ENCODE measurements around the gene PIH1D1.
"Not testable (repeated sequence)": the region's sequence is repeated elsewhere in the genome, so short reads cannot be mapped to it uniquely, and the experiment has no call there.

PIH1D1 gene

GRCh38 chr19:49481020-49481683, 29.5 kb upstream of the PIH1D1 start:
- DNase-seq (ENCODE audit: low read depth in 1 of 2, low spot score in 1 of 2), result no peak

GRCh38 chr19:49479975-49480628, 28.5 kb upstream of the PIH1D1 start:
- DNase-seq (ENCODE audit: low read depth in 1 of 2, low spot score in 1 of 2), result no peak

- DNase-seq (ENCODE audit: low read depth in 1 of 2, low spot score in 1 of 2), result peak; percentile 51 to 54
Measured at GRCh38 chr19:49475995-49476880, 24.6 kb upstream of the PIH1D1 start.

DNA sequence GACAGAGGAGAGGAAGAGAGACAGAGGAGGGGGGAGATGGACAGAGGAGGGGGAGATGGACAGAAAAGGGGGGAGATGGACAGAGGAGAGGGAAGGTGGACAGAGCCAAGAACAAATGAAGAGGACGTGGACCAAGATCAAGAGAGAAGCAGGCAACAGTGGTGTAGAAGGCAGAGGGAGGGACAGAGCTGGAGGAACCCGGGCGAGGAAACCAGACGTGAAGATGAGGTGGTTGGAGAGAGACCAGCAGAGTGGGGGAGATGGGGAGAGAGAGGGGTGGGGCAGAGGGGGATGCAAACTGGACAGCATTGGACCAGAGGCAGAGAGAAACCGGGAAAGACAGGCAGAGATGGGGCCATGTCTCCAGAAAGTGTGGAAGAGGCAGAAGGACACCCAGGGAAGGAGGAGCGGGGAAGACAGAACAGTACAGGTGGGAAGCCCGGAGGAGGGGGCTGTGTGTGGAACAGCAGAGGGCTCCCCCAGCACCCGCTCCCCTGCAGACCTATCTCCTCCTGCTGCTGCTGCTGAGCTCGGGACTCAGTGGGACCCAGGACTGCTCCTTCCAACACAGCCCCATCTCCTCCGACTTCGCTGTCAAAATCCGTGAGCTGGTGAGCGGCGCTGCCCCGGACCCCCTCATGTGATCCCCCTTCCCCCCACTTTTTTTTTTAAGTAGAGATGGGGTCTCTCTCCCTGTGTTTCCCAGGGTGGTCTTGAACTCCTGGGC, 23.7 kb upstream of the PIH1D1 start:
- DNase-seq (ENCODE audit: low read depth in 1 of 2, low spot score in 1 of 2), result no peak

GRCh38 chr19:49474542-49474924, 22.9 kb upstream of the PIH1D1 start:
- DNase-seq (ENCODE audit: low read depth in 1 of 2, low spot score in 1 of 2), result no peak

- DNase-seq (ENCODE audit: low read depth in 1 of 2, low spot score in 1 of 2), result peak; percentile 79 to 85
Measured at GRCh38 chr19:49473868-49474541, 22.4 kb upstream of the PIH1D1 start, which contains the start of gene FLT3LG. Gene FLT3LG, plus strand, starts transcription at chr19:49474215. Its CDS starts 425 bp downstream, at chr19:49474640.

DNA sequence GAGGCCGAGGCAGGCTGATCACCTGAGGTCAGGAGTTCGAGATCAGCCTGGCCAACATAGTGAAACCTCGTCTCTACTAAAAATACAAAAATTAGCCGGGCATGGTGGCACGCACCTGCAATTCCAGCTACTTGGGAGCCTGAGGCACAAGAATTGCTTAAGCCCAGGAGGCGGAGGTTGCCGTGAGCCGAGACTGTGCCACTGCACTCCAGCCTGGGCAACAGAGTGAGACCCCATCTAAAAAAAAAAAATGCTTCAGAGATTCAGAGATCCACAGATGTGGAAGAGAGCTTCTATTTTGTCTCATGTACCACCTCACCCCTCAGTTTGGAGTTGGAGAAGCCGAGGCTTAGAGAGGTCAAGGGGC, 21.9 kb upstream of the PIH1D1 start:
- DNase-seq (ENCODE audit: low read depth in 1 of 2, low spot score in 1 of 2), result not testable (repeated sequence)

DNA sequence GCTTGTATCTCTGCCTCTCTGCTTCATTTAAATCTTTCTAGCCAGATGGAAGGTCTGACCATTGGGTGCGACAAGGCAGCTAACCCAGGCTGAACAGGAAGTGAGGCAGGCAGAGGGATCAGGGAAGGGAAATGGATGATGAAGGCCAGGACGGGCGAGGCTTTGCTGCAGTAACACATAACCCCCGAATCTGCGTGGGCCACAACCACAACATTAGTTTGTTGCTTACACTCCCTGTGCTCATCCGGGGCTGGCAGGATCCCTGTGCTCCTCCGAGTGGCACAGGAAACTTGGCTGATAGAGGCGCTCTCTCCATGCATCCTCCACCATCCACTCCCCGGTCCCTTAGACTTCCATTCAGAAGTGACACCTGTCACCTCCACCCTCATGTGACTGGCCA, 21.3 kb upstream of the PIH1D1 start:
- DNase-seq (ENCODE audit: low read depth in 1 of 2, low spot score in 1 of 2), result no peak

GRCh38 chr19:49470615-49470978, 19.0 kb upstream of the PIH1D1 start:
- DNase-seq (ENCODE audit: low read depth in 1 of 2, low spot score in 1 of 2), result no peak

GRCh38 chr19:49469828-49470614, 18.4 kb upstream of the PIH1D1 start:
- DNase-seq (ENCODE audit: low read depth in 1 of 2, low spot score in 1 of 2), result peak; percentile 41 to 62

DNA sequence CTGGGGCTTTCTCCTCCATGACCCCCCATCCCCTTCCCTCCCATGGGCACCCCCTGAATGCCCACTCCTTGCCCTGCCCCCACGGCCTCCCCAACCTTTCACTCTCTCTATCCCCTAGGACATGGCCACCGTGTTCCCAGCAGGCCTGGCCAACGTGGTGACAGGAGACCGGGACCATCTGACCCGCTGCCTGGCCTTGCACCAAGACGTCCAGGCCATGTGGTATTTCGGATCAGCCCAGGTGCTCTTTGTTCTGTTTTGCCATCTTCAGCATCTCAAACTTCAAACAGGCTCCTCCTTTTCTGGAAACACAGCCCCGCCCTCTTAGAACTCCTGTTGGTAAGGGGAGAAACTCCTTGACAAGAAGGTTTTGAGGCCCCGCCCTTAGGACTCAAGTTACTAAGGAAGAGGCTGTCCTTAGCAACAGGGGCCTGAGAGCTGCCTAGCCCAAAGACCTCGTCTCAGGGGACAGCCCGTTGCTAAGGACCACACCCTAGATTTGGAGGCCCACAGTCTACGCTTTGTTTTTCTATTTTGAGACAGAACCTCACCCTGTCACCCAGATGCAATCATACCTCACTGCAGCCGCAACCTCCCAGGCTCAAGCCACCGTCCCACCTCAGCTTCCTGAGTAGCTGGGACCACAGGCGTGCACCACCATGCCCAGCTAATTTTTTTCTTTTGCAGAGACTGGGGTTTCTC, 17.3 kb upstream of the PIH1D1 start:
- peak; percentile 65 to 67 for DNase-seq (ENCODE audit: low read depth in 1 of 2, low spot score in 1 of 2)

DNA sequence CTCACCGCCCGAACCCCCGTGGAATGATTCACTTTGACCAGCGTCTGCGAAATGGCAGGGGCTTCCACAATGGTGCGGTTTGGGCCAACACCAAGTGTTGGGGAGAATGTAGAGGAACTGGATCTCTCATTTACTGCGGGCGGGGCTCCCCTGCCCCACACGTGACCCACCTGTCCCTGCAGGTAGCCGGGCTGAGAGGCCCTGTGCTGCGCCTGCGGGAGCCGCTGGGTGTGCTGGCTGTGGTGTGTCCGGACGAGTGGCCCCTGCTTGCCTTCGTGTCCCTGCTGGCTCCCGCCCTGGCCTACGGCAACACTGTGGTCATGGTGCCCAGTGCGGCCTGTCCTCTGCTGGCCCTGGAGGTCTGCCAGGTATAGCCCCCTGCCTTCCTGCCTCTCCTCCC, 16.6 kb upstream of the PIH1D1 start:
- no peak for DNase-seq (ENCODE audit: low read depth in 1 of 2, low spot score in 1 of 2)

DNA sequence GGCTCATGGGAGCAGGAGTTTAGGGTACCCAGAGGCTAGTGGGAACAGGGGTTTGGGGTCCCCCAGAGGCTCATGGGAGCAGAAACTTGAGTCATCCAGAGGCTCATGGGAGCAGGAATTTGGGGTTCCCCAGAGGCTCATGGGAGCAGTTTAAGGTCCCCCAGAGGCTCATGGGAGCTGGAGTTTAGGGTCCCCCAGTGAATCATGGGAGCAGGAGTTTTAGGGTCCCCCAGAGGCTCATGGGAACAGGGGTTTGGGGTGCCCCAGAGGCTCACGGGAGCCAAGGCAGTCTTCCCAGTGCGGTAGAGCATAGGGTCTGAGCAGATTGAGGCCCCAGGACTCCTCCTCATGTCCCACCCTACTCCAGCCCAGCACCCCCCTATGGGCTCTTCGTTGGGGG, 13.8 kb upstream of the PIH1D1 start:
- no peak for DNase-seq (ENCODE audit: low read depth in 1 of 2, low spot score in 1 of 2)

GRCh38 chr19:49463960-49464740, 12.5 kb upstream of the PIH1D1 start:
- DNase-seq (ENCODE audit: low read depth in 1 of 2, low spot score in 1 of 2), result no peak

GRCh38 chr19:49462492-49462891, 10.9 kb upstream of the PIH1D1 start:
- no peak for DNase-seq (ENCODE audit: low read depth in 1 of 2, low spot score in 1 of 2)

GRCh38 chr19:49461656-49462055, 10.0 kb upstream of the PIH1D1 start:
- DNase-seq (ENCODE audit: low read depth in 1 of 2, low spot score in 1 of 2), result no peak

DNA sequence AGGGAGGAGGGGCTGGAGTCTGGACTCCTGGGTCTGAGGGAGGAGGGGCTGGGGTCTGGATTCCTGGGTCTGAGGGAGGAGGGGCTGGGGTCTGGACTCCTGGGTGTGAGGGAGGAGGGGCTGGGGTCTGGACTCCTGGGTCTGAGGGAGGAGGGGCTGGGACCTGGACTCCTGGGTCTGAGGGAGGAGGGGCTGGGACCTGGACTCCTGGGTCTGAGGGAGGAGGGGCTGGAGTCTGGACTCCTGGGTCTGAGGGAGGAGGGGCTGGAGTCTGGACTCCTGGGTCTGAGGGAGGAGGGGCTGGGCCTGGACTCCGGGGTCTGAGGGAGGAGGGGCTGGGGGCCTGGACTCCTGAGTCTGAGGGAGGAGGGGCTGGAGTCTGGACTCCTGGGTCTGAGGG, 9.5 kb upstream of the PIH1D1 start:
- DNase-seq (ENCODE audit: low read depth in 1 of 2, low spot score in 1 of 2), result not testable (repeated sequence)

DNA sequence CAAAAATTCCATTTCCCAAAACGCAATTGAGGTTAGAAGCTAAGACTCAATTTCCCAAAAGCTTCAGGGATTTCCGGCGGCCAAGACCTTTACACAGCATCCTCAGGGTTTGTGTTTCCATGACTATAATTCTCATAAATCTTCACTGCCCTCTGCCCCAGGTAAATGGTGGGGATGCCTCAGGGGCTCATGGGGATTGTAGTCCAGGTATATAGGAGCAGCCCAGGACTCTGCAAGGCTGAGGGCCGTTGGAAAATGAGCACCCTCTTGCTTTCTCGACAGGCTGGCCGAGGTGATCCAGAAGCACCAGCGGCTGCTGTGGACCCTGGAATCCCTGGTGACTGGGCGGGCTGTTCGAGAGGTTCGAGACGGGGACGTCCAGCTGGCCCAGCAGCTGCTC, 7.8 kb upstream of the PIH1D1 start:
- no peak for DNase-seq (ENCODE audit: low read depth in 1 of 2, low spot score in 1 of 2)

DNA sequence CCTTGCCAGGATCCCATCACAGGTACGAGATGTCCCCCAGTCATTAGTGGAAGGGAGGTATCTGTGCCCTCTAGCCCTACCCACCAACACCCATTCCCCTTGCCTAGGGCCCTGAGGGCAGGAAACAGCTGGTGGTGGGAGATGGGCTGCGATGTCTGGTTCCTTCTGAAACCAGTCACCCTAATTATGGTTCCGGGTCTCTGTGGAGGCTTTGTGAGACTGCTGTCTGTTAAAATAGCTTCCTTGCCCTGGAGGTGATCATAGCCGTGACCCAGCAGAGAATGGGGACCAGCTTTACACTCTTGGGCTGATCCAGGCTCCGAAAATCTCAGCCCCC, 6.9 kb upstream of the PIH1D1 start:
- no peak for DNase-seq (ENCODE audit: low read depth in 1 of 2, low spot score in 1 of 2)

Data from activated T-helper 1 cell treated with anti-CD3 and anti-CD28 coated beads, Interleukin-2, amount 50 U/mL, for 16 hours (primary cell).